WTC11 (cell line): ENCODE data around the gene NFATC3. TPM values are rescaled to one million over a fixed set of nuclear protein-coding genes. Genes with fewer than 3 reads are reported as not detected.

Experiments used
- ATAC-seq: fragments of 200-7000 bp; cut with Tn5 transposase; 2 replicates; pipeline ENCODE4 v1.10.0; 2021; ENCODE audit warnings: mild to moderate bottlenecking, moderate library complexity
- CTCF ChIA-PET: fragments of 300-600 bp; sonication (Branson Sonifier 250); formaldehyde crosslinking; loops from one replicate; lab custom pipeline; 2021; ENCODE audit warnings: antibody characterized with exemption; lab: Charles Lee
- POLR2A ChIA-PET: fragments of 350-600 bp; sonication (Branson Sonifier 250); formaldehyde crosslinking; loops from one replicate; lab custom pipeline; 2021; ENCODE audit warnings: antibody characterized with exemption; lab: Charles Lee
- DNase-seq: peaks from one replicate; pipeline ENCODE4 v3.0.0; 2021; ENCODE audit warnings: low spot score
- H3K27ac Mint-ChIP-seq: 2 replicates; pipeline ENCODE4 v1.8.0; 2021; ENCODE audit warnings: mixed read lengths
- H3K27me3 Mint-ChIP-seq: 2 replicates; pipeline ENCODE4 v1.8.0; 2021; ENCODE audit warnings: low read depth, mild to moderate bottlenecking, moderate library complexity, mixed read lengths
- H3K36me3 Mint-ChIP-seq: 2 replicates; pipeline ENCODE4 v1.8.0; 2021; ENCODE audit warnings: mixed read lengths
- H3K4me1 Mint-ChIP-seq: 2 replicates; pipeline ENCODE4 v1.8.0; 2022; ENCODE audit warnings: mixed read lengths
- H3K4me3 Mint-ChIP-seq: 2 replicates; pipeline ENCODE4 v1.8.0; 2021; ENCODE audit warnings: mild to moderate bottlenecking, moderate library complexity, mixed read lengths
- H3K9me3 Mint-ChIP-seq: 2 replicates; pipeline ENCODE4 v1.8.0; 2021; ENCODE audit warnings: mixed read lengths
- AR ChIP-seq: fragments of 250-450 bp; sonication (Bioruptor Pico); IDR thresholded peaks from 2 replicates; pipeline ENCODE4 v1.9.0; 2021; ENCODE audit warnings: mild to moderate bottlenecking
- ATF1 ChIP-seq: sonication (generic); formaldehyde crosslinking; IDR thresholded peaks from 2 replicates; pipeline ENCODE4 v1.8.1; 2023; ENCODE audit warnings: mild to moderate bottlenecking, moderate library complexity, missing genetic modification reagents
- ATF2 ChIP-seq: sonication (generic); formaldehyde crosslinking; IDR thresholded peaks from 2 replicates; pipeline ENCODE4 v1.8.1; 2022; ENCODE audit warnings: low read depth, missing genetic modification reagents, borderline replicate concordance
- CDX4 ChIP-seq: fragments of 250-450 bp; sonication (Bioruptor Pico); IDR thresholded peaks from 2 replicates; pipeline ENCODE4 v1.9.0; 2021; ENCODE audit warnings: moderate library complexity, mild to moderate bottlenecking, inconsistent platforms, borderline replicate concordance
- E2F5 ChIP-seq: sonication (generic); formaldehyde crosslinking; IDR thresholded peaks from 2 replicates; pipeline ENCODE4 v1.8.1; 2022; ENCODE audit warnings: mild to moderate bottlenecking, moderate library complexity, missing genetic modification reagents
- ESRRA ChIP-seq: sonication (generic); formaldehyde crosslinking; IDR thresholded peaks from 2 replicates; pipeline ENCODE4 v1.8.1; 2022; ENCODE audit warnings: mild to moderate bottlenecking, missing genetic modification reagents, borderline replicate concordance
- FOXK1 ChIP-seq: sonication (generic); formaldehyde crosslinking; IDR thresholded peaks from 2 replicates; pipeline ENCODE4 v1.8.0; 2022; ENCODE audit warnings: mild to moderate bottlenecking, moderate library complexity, missing genetic modification reagents
- FOXP4 ChIP-seq: sonication (generic); formaldehyde crosslinking; IDR thresholded peaks from 2 replicates; pipeline ENCODE4 v1.8.0; 2022; ENCODE audit warnings: mild to moderate bottlenecking, missing genetic modification reagents
- IRF1 ChIP-seq: sonication (generic); formaldehyde crosslinking; IDR thresholded peaks from 2 replicates; pipeline ENCODE4 v1.8.0; 2023; ENCODE audit warnings: missing genetic modification reagents
- KAT7 ChIP-seq: sonication (generic); formaldehyde crosslinking; IDR thresholded peaks from 2 replicates; pipeline ENCODE4 v1.8.1; 2023; ENCODE audit warnings: missing genetic modification reagents, mild to moderate bottlenecking, borderline replicate concordance
- MAX ChIP-seq: sonication (generic); formaldehyde crosslinking; IDR thresholded peaks from 2 replicates; pipeline ENCODE4 v1.8.0; 2022; ENCODE audit warnings: mild to moderate bottlenecking, missing genetic modification reagents
- RORB ChIP-seq: fragments of 250-450 bp; sonication (Bioruptor Pico); IDR thresholded peaks from 2 replicates; pipeline ENCODE4 v1.9.0; 2021; ENCODE audit warnings: mild to moderate bottlenecking
- ZNF121 ChIP-seq: sonication (generic); formaldehyde crosslinking; IDR thresholded peaks from 2 replicates; pipeline ENCODE4 v1.8.0; 2023; ENCODE audit warnings: missing genetic modification reagents
- ZNF281 ChIP-seq: sonication (generic); formaldehyde crosslinking; IDR thresholded peaks from 2 replicates; pipeline ENCODE4 v1.8.0; 2023; ENCODE audit warnings: mild to moderate bottlenecking, missing genetic modification reagents
- ZSCAN18 ChIP-seq: fragments of 250-450 bp; sonication (Bioruptor Pico); IDR thresholded peaks from 2 replicates; pipeline ENCODE4 v2.1.2; 2022; ENCODE audit warnings: mild to moderate bottlenecking, moderate library complexity
- total RNA-seq: library from RNA; stranded (reverse); gene quantifications from 3 replicates; pipeline ENCODE4 v1.2.3, GENCODE V29; 2021

The NFATC3 gene
- total RNA-seq, 1 experiment from 2014 or later = 34.6 TPM

- DNase-seq (no peak), ATAC-seq (no peak)
- Mint-ChIP-seq H3K27ac (no peak overlapping the region), H3K36me3 (peaks cover 8% of the 10 kb centered on the region), H3K27me3 (no peaks in the 10 kb centered on the region), H3K4me3 (no peak overlapping the region), H3K9me3 (no peaks in the 10 kb centered on the region), H3K4me1 (peaks cover 16% of the 10 kb centered on the region)
- ChIA-PET POLR2A (no interaction called here), CTCF (interaction anchor here (0.6 kb wide), 1 partner anchor 157 kb away, joined by 3 read pairs; no protein-coding TSS in a partner anchor)
- TF ChIP-seq ZNF281 (no peak), ATF1 (CRISPR knock-in tag) (no peak), MAX (CRISPR knock-in tag) (no peak), FOXK1 (CRISPR knock-in tag) (no peak), ZSCAN18 (CRISPR knock-in tag) (no peak), FOXP4 (CRISPR knock-in tag) (no peak), RORB (no peak), E2F5 (CRISPR knock-in tag) (no peak), ATF2 (CRISPR knock-in tag) (no peak), ESRRA (no peak), IRF1 (no peak), AR (no peak), KAT7 (CRISPR knock-in tag) (no peak), CDX4 (CRISPR knock-in tag) (no peak), ZNF121 (CRISPR knock-in tag) (no peak)
Measured at GRCh38 chr16:68081861-68082628, 3.1 kb upstream of the NFATC3 start.
